ENCODE measurements around the gene BICDL2.

- TF ChIP-seq SP1 (IDR thresholded peaks at IDR 0.05) (no peak), PKNOX1 (IDR thresholded peaks at IDR 0.05) (no peak), CTBP1 (IDR thresholded peaks at IDR 0.05; ENCODE audit: borderline replicate concordance) (no peak), FOXA1 (IDR thresholded peaks at IDR 0.05) (no peak), FOXM1 (IDR thresholded peaks at IDR 0.05; ENCODE audit: borderline replicate concordance) (no peak), ELF4 (IDR thresholded peaks at IDR 0.05) (no peak), NFRKB (IDR thresholded peaks at IDR 0.05) (no peak), SUZ12 (IDR thresholded peaks at IDR 0.05) (no peak), BHLHE40 (IDR thresholded peaks at IDR 0.05; ENCODE audit: borderline replicate concordance) (no peak), FOXK2 (IDR thresholded peaks at IDR 0.05) (no peak), L3MBTL2 (conservative IDR thresholded peaks at IDR 0.05) (no peak), ARNT (IDR thresholded peaks at IDR 0.05) (no peak), LEF1 (IDR thresholded peaks at IDR 0.05; ENCODE audit: borderline replicate concordance) (no peak), TARDBP (IDR thresholded peaks at IDR 0.05) (no peak)
Measured at GRCh38 chr16:3068487-3068886, 31.7 kb upstream of the BICDL2 start.
